ENCODE measurements around the gene TOB2. TPM values are rescaled to one million over a fixed set of nuclear protein-coding genes. Genes with fewer than 3 reads are reported as not detected.
A peak's percentile ranks its signal among the peaks of the same experiment; 100 is the strongest.

Gene TOB2
- total and polyA plus RNA-seq, 4 donors = 9.8 to 17.1 (median 12.3) TPM

GRCh38 chr22:41479671-41480396, 33.2 kb upstream of the TOB2 start:
- H3K4me3 ChIP-seq (ENCODE audit: low read depth in 1 of 3, low read length in 3 of 3) = no peak overlapping the region
- H3K9me3 ChIP-seq (ENCODE audit: control insufficient read depth in 4 of 4, low read length in 3 of 4) = no peaks in the 10 kb centered on the region
- TF ChIP-seq CTCF (IDR thresholded peaks at IDR 0.05; ENCODE audit: low read depth, low read length, missing input control) = no peak
- TF ChIP-seq HNF4G (IDR thresholded peaks at IDR 0.05) = no peak
- no peak for TF ChIP-seq RAD21 (IDR thresholded peaks at IDR 0.05)
- TF ChIP-seq EGR1 (IDR thresholded peaks at IDR 0.05; ENCODE audit: low read depth in 2 of 2) = no peak
- no peak for TF ChIP-seq ZBTB33 (IDR thresholded peaks at IDR 0.05)
- TF ChIP-seq FOXA1 (IDR thresholded peaks at IDR 0.05) = no peak
- TF ChIP-seq RXRA (IDR thresholded peaks at IDR 0.05) = no peak
- no peak for TF ChIP-seq YY1 (IDR thresholded peaks at IDR 0.05)
- TF ChIP-seq TAF1 (conservative IDR thresholded peaks at IDR 0.05) = no peak
- TF ChIP-seq MAX (IDR thresholded peaks at IDR 0.05) = no peak
- TF ChIP-seq JUND (IDR thresholded peaks at IDR 0.05) = no peak
- no peak for TF ChIP-seq REST (IDR thresholded peaks at IDR 0.05)
- TF ChIP-seq NR2F2 (IDR thresholded peaks at IDR 0.05) = no peak
- no peak for TF ChIP-seq ATF3 (IDR thresholded peaks at IDR 0.05)
- no peak for TF ChIP-seq GABPA (IDR thresholded peaks at IDR 0.05 in 1 of 2, conservative IDR thresholded peaks at IDR 0.05 in 1 of 2)
- no peak for TF ChIP-seq SP1 (IDR thresholded peaks at IDR 0.05)
- H3K36me3 ChIP-seq (ENCODE audit: control insufficient read depth in 4 of 4, insufficient read depth in 3 of 4, low read depth in 1 of 4, low read length in 3 of 4) = peaks cover 0 to 2% (median 0%) of the 10 kb centered on the region in 4 donors
- no peak for DNase-seq (ENCODE audit: low spot score)
- peaks cover 7 to 43% (median 37%) of the 10 kb centered on the region in 4 donors for H3K4me1 ChIP-seq (ENCODE audit: control insufficient read depth in 4 of 4, insufficient read depth in 4 of 4, low read length in 3 of 4)
- H3K27ac ChIP-seq (ENCODE audit: low read depth in 1 of 2, low read length in 2 of 2) = peak overlapping the region; percentile 29 to 47
- 91% methylated on average over 6 of the region's 6 CpGs for WGBS
- H3K27me3 ChIP-seq (ENCODE audit: control insufficient read depth in 4 of 4, insufficient read depth in 4 of 4, low read length in 3 of 4) = no peaks in the 10 kb centered on the region
- H3K9ac ChIP-seq (ENCODE audit: low read depth in 1 of 2, low read length in 2 of 2) = no peak overlapping the region

Measured in liver (tissue), 9 donors.